Esophagus muscularis mucosa (tissue), 4 donors: Measurements from ENCODE around the gene CEP43. TPM values are rescaled to one million over a fixed set of nuclear protein-coding genes. Genes with fewer than 3 reads are reported as not detected.
A peak's percentile ranks its signal among the peaks of the same experiment; 100 is the strongest.

Experiments
- DNase-seq: peaks from one replicate; pipeline ENCODE4 v3.0.0-alpha.2; 2017; ENCODE audit errors: extremely low spot score
- H3K27ac ChIP-seq, 4 donors: fragments of 200-600 bp; sonication (generic); replicated peaks in 1 of 4; 1 replicate in 3 of 4; 2 replicates in 1 of 4; pipeline ENCODE4 v1.5.1; 2016 to 2019; ENCODE audit warnings: mild to moderate bottlenecking in 1 of 4
- H3K27me3 ChIP-seq, 4 donors: fragments of 200-600 bp; sonication (generic); one replicate each; pipeline versions ENCODE4 v1.5.1 to v1.6.0; 2016 to 2019
- H3K36me3 ChIP-seq, 4 donors: fragments of 200-600 bp; sonication (generic); one replicate each; pipeline ENCODE4 v1.5.1; 2016 to 2019
- H3K4me1 ChIP-seq, 4 donors: fragments of 200-600 bp; sonication (generic); one replicate each; pipeline ENCODE4 v1.5.1; 2016 to 2019
- H3K4me3 ChIP-seq, 4 donors: fragments of 200-600 bp; sonication (generic); 1 replicate in 2 of 4; 2 replicates in 2 of 4; pipeline ENCODE4 v1.5.1; 2016 to 2019; ENCODE audit warnings: mild to moderate bottlenecking in 4 of 4, moderate library complexity in 1 of 4
- H3K9me3 ChIP-seq, 4 donors: fragments of 200-600 bp; sonication (generic); 1 replicate in 3 of 4; 2 replicates in 1 of 4; pipeline ENCODE4 v1.5.1; 2016 to 2019
- CTCF ChIP-seq, 3 experiments: fragments of 200-600 bp in 2 of 3; fragments of 450-650 bp in 1 of 3; sonication (generic) in 2 of 3; IDR thresholded peaks; one replicate each; pipeline ENCODE4 v1.5.1; 2017 to 2019; ENCODE audit warnings: antibody characterized with exemption in 3 of 3, mild to moderate bottlenecking in 2 of 3, moderate library complexity in 1 of 3
- EP300 ChIP-seq: sonication (generic); formaldehyde crosslinking; IDR thresholded peaks from one replicate; pipeline ENCODE4 v1.6.1; 2017; ENCODE audit warnings: antibody characterized with exemption
- POLR2A ChIP-seq: fragments of 450-650 bp; IDR thresholded peaks from one replicate; pipeline ENCODE4 v1.6.1; 2017; ENCODE audit warnings: antibody characterized with exemption, moderate library complexity, mild to moderate bottlenecking, low read depth
- POLR2AphosphoS5 ChIP-seq, 2 donors: sonication (generic); formaldehyde crosslinking; IDR thresholded peaks; one replicate each; pipeline ENCODE4 v1.6.1; 2017; ENCODE audit warnings: antibody characterized with exemption in 2 of 2
- WGBS: methylation state at CpG from one replicate; pipeline ENCODE4 v1.1.5; 2018; 5-methylcytosine and 5-hydroxymethylcytosine counted together
- intact Hi-C: fragments of 100-400 bp; cut with DNase I; formaldehyde crosslinking; loops from one replicate; pipeline ENCODE4 v1.15.1; 2023
- total RNA-seq, 4 donors: library from RNA; depleted of rRNA; stranded (reverse); fragments of >200 nt; gene quantifications; one replicate each; pipeline versions ENCODE4 v1.1.0 to v1.2.1, GENCODE V29; 2016

Gene CEP43
- total RNA-seq, 4 donors from 2014 or later = 6.6 to 18.0 (median 8.3) TPM

- intact Hi-C loops = loop anchor here (5.0 kb wide), 1 partner anchor 146 kb away; no protein-coding TSS in a partner anchor
- Histone ChIP-seq H3K9me3 (no peaks in the 10 kb centered on the region), H3K4me1 (peaks cover 3 to 32% (median 31%) of the 10 kb centered on the region in 4 donors), H3K4me3 (no peak overlapping the region), H3K36me3 (no peaks in the 10 kb centered on the region), H3K27me3 (no peaks in the 10 kb centered on the region), H3K27ac (no peak overlapping the region)
- TF ChIP-seq EP300 (no peak), POLR2AphosphoS5 (IDR thresholded peaks at IDR 0.05) (no peak)
- WGBS = 95% methylated on average over 7 of the region's 7 CpGs
- peak; percentile 19 for DNase-seq
These were observed 2.8 kb upstream of the CEP43 start for GRCh38 chr6:166996406-166996805.

GRCh38 chr6:166997348-166997747 lies 1.8 kb upstream of the CEP43 start:
- Histone ChIP-seq H3K4me3 (peak overlapping the region in 2 of 4 donors; percentile 97 to 99), H3K4me1 (peaks cover 3 to 40% (median 34%) of the 10 kb centered on the region in 4 donors), H3K36me3 (peaks cover 0 to 2% (median 0%) of the 10 kb centered on the region in 4 donors), H3K27ac (no peak overlapping the region), H3K9me3 (no peaks in the 10 kb centered on the region), H3K27me3 (no peaks in the 10 kb centered on the region)
- TF ChIP-seq POLR2AphosphoS5 (IDR thresholded peaks at IDR 0.05) (no peak), EP300 (no peak), POLR2A (no peak), CTCF (IDR thresholded peaks at IDR 0.05) (no peak)
- DNase-seq = no peak
- intact Hi-C loops = loop anchor here (5.0 kb wide), 1 partner anchor 145 kb away; no protein-coding TSS in a partner anchor
- 76% methylated on average over 3 of the region's 3 CpGs for WGBS

GRCh38 chr6:166997768-166998255 lies 1.4 kb upstream of the CEP43 start:
- 20% methylated on average over 6 of the region's 38 CpGs for WGBS
- intact Hi-C loops = loop anchor here (2.0 to 5.0 kb wide), 2 partner anchors 41 to 144 kb away; partner anchors contain the start of gene RNASET2
- DNase-seq = peak; percentile 92
- H3K4me3 ChIP-seq = peak overlapping the region; percentile 87 to 99 (median 95)
- H3K4me1 ChIP-seq = peaks cover 3 to 40% (median 34%) of the 10 kb centered on the region in 4 donors
- H3K27ac ChIP-seq = peak overlapping the region in 3 of 4 donors; percentile 71 to 78 (median 72)
- H3K27me3 ChIP-seq = no peaks in the 10 kb centered on the region
- H3K36me3 ChIP-seq = peaks cover 0 to 4% (median 0%) of the 10 kb centered on the region in 4 donors
- H3K9me3 ChIP-seq = no peaks in the 10 kb centered on the region
- TF ChIP-seq POLR2A = no peak
- TF ChIP-seq CTCF (IDR thresholded peaks at IDR 0.05) = peak; percentile 8 to 56 (median 35)
- no peak for TF ChIP-seq EP300
- TF ChIP-seq POLR2AphosphoS5 (IDR thresholded peaks at IDR 0.05) = no peak

GRCh38 chr6:166998256-166999144 lies 697 bp upstream of the CEP43 start:
- Histone ChIP-seq H3K4me1 (peaks cover 3 to 40% (median 34%) of the 10 kb centered on the region in 4 donors), H3K4me3 (peak overlapping the region; percentile 87 to 99 (median 95)), H3K27me3 (no peaks in the 10 kb centered on the region), H3K9me3 (no peaks in the 10 kb centered on the region), H3K36me3 (peaks cover 0 to 4% (median 0%) of the 10 kb centered on the region in 4 donors), H3K27ac (peak overlapping the region; percentile 71 to 78 (median 72))
- no peak for TF ChIP-seq POLR2AphosphoS5 (IDR thresholded peaks at IDR 0.05)
- TF ChIP-seq EP300 = no peak
- no peak for TF ChIP-seq POLR2A
- TF ChIP-seq CTCF (IDR thresholded peaks at IDR 0.05) = no peak
- peak; percentile 91 for DNase-seq
- intact Hi-C loops = loop anchor here (2.0 to 5.0 kb wide), 2 partner anchors 42 to 144 kb away; partner anchors contain the start of gene RNASET2
- WGBS = 6% methylated on average over 7 of the region's 96 CpGs

GRCh38 chr6:166999884-167000253 lies 672 bp downstream of the CEP43 start:
- Histone ChIP-seq H3K9me3 (no peaks in the 10 kb centered on the region), H3K27ac (peak overlapping the region; percentile 71 to 78 (median 72)), H3K36me3 (peaks cover 0 to 12% (median 0%) of the 10 kb centered on the region in 4 donors), H3K27me3 (no peaks in the 10 kb centered on the region), H3K4me3 (peak overlapping the region; percentile 87 to 99 (median 95)), H3K4me1 (peaks cover 3 to 40% (median 34%) of the 10 kb centered on the region in 4 donors)
- no peak for TF ChIP-seq CTCF (IDR thresholded peaks at IDR 0.05)
- TF ChIP-seq POLR2AphosphoS5 (IDR thresholded peaks at IDR 0.05) = no peak
- no peak for TF ChIP-seq POLR2A
- TF ChIP-seq EP300 = no peak
- WGBS = 3% methylated on average over 10 of the region's 10 CpGs
- DNase-seq = peak; percentile 64
- intact Hi-C loops = loop anchor here (2.0 to 5.0 kb wide), 2 partner anchors 43 to 142 kb away; partner anchors contain the start of gene RNASET2
